B cell (primary cell): Measurements from ENCODE around the gene TMBIM1. TPM values are rescaled to one million over a fixed set of nuclear protein-coding genes. Genes with fewer than 3 reads are reported as not detected.

Experiments used
- ATAC-seq: fragments of 200-7000 bp; cut with Tn5 transposase; one replicate; pipeline ENCODE4 v1.10.0; 2021; ENCODE audit warnings: low read depth, mild to moderate bottlenecking, moderate number of reproducible peaks, moderate library complexity
- CTCF ChIA-PET: fragments of 350-600 bp; sonication (Branson Sonifier 250); formaldehyde crosslinking; loops from one replicate; lab custom pipeline; 2021; ENCODE audit warnings: antibody characterized with exemption, inconsistent platforms; lab: Charles Lee
- POLR2A ChIA-PET: fragments of 350-600 bp; sonication (Branson Sonifier 250); formaldehyde crosslinking; loops from one replicate; lab custom pipeline; 2021; ENCODE audit warnings: antibody characterized with exemption; lab: Charles Lee
- DNase-seq: peaks from one replicate; pipeline ENCODE4 v3.0.0; 2013
- H2AFZ ChIP-seq: 2 replicates; pipeline ENCODE4 v1.6.1; 2012; ENCODE audit warnings: mild to moderate bottlenecking, low read depth, low read length; ENCODE audit not compliant: insufficient read depth, poor library complexity, severe bottlenecking
- H3K27ac ChIP-seq, 2 donors: 1 replicate in 1 of 2; 2 replicates in 1 of 2; pipeline ENCODE4 v1.5.1; 2012 to 2013; ENCODE audit warnings: low read length in 2 of 2, mild to moderate bottlenecking in 2 of 2, moderate library complexity in 1 of 2
- H3K27me3 ChIP-seq, 4 experiments: fragments of 200-600 bp in 1 of 4; sonication (generic) in 1 of 4; replicated peaks in 1 of 4; 1 replicate in 2 of 4; 2 replicates in 2 of 4; pipeline versions ENCODE4 v1.6.1 to v1.7.0; 2013 to 2016; ENCODE audit warnings: low read length in 3 of 4, mild to moderate bottlenecking in 2 of 4, mixed read lengths in 1 of 4, moderate library complexity in 1 of 4; ENCODE audit not compliant: insufficient read depth in 4 of 4, control insufficient read depth in 3 of 4; ENCODE audit errors: control extremely low read depth in 1 of 4
- H3K36me3 ChIP-seq, 2 experiments: replicated peaks in 1 of 2; 1 replicate in 1 of 2; 2 replicates in 1 of 2; pipeline versions ENCODE4 v1.6.1 to v1.7.1; 2013; ENCODE audit warnings: low read length in 1 of 2; ENCODE audit not compliant: insufficient read depth in 2 of 2, control insufficient read depth in 1 of 2; ENCODE audit errors: control extremely low read depth in 1 of 2, extremely low read depth in 1 of 2
- H3K4me1 ChIP-seq, 2 donors: fragments of 200-600 bp in 1 of 2; sonication (generic) in 1 of 2; 1 replicate in 1 of 2; 2 replicates in 1 of 2; pipeline versions ENCODE4 v1.5.1 to v1.6.1; 2013 to 2017; ENCODE audit warnings: low read length in 2 of 2; ENCODE audit not compliant: control insufficient read depth in 2 of 2, insufficient read depth in 2 of 2
- H3K4me2 ChIP-seq: replicated peaks from 2 replicates; pipeline ENCODE3; 2012; ENCODE audit warnings: mild to moderate bottlenecking, low read depth, low read length; ENCODE audit not compliant: poor library complexity, severe bottlenecking
- H3K4me3 ChIP-seq, 5 experiments: fragments of 200-600 bp in 1 of 5; sonication (generic) in 1 of 5; 1 replicate in 3 of 5; 2 replicates in 2 of 5; pipeline versions ENCODE4 v1.5.1 to v1.7.0; 2011 to 2016; ENCODE audit warnings: low read length in 4 of 5, mild to moderate bottlenecking in 4 of 5, low read depth in 2 of 5, control low read depth in 1 of 5, moderate library complexity in 1 of 5; ENCODE audit not compliant: insufficient read depth in 1 of 5; ENCODE audit errors: control extremely low read depth in 1 of 5, extremely low read depth in 1 of 5
- H3K79me2 ChIP-seq: fragments of 200-600 bp; sonication (generic); one replicate; pipeline ENCODE4 v1.6.0; 2016; ENCODE audit warnings: low read length; ENCODE audit not compliant: control insufficient read depth, insufficient read depth
- H3K9ac ChIP-seq: fragments of 200-600 bp; sonication (generic); 2 replicates; pipeline ENCODE4 v1.6.1; 2017; ENCODE audit warnings: mild to moderate bottlenecking, low read length, moderate library complexity
- H3K9me3 ChIP-seq, 3 donors: one replicate each; pipeline versions ENCODE4 v1.6.1 to v1.7.1; 2013; ENCODE audit warnings: low read length in 2 of 3; ENCODE audit not compliant: control insufficient read depth in 2 of 3, insufficient read depth in 1 of 3; ENCODE audit errors: control extremely low read depth in 1 of 3
- H4K20me1 ChIP-seq: 2 replicates; pipeline ENCODE4 v1.6.0; 2012; ENCODE audit warnings: mild to moderate bottlenecking, low read length; ENCODE audit not compliant: insufficient read depth, control insufficient read depth, poor library complexity, severe bottlenecking
- H3K27ac Mint-ChIP-seq: one replicate; pipeline ENCODE4 v1.8.0; 2021; ENCODE audit warnings: mixed read lengths
- H3K27me3 Mint-ChIP-seq: one replicate; pipeline ENCODE4 v1.8.0; 2021; ENCODE audit warnings: mixed read lengths
- H3K4me1 Mint-ChIP-seq: one replicate; pipeline ENCODE4 v1.8.0; 2021; ENCODE audit warnings: mixed read lengths
- H3K4me3 Mint-ChIP-seq: one replicate; pipeline ENCODE4 v1.8.0; 2021; ENCODE audit warnings: mixed read lengths
- H3K9me3 Mint-ChIP-seq: one replicate; pipeline ENCODE4 v1.8.0; 2022; ENCODE audit warnings: mixed read lengths; ENCODE audit not compliant: insufficient read depth
- EZH2 ChIP-seq: IDR thresholded peaks from 2 replicates; pipeline ENCODE4 v1.6.1; 2012; ENCODE audit warnings: borderline replicate concordance, low read depth, mild to moderate bottlenecking, moderate library complexity, low read length; ENCODE audit not compliant: insufficient read depth, poor library complexity, severe bottlenecking
- whole genome bisulfite sequencing: methylation state at CpG from one replicate; pipeline ENCODE4 v1.1.5; 2013; ENCODE audit warnings: missing lambda C conversion rate; ENCODE audit not compliant: insufficient coverage; 5-methylcytosine and 5-hydroxymethylcytosine counted together
- intact Hi-C: fragments of 100-400 bp; cut with micrococcal nuclease; formaldehyde crosslinking; loops from one replicate; pipeline ENCODE4 v1.10.0; 2022
- polyA plus RNA-seq: library from polyadenylated mRNA; depleted of rRNA; stranded (reverse); fragments of >200 nt; gene quantifications from 2 replicates; pipeline ENCODE4 v1.2.3, GENCODE V29; 2012
- total RNA-seq, 2 donors: library from RNA; stranded (reverse); fragments of 120-200 nt in 1 of 2; gene quantifications; 1 replicate in 1 of 2; 2 replicates in 1 of 2; pipeline versions ENCODE4 v1.2.3 to v1.2.4, GENCODE V29; 2013 to 2022
- TF ChIP-seq, protein P1 (sequence below): fragments of 200-600 bp; IDR thresholded peaks from one replicate; pipeline ENCODE4 v1.8.0; 2022; ENCODE audit warnings: antibody characterized with exemption, mild to moderate bottlenecking

TMBIM1 gene
- total and polyA plus RNA-seq, 2 donors (not counting 1 experiment from before 2014, with no cell fraction given): 68.7 to 137 TPM

DNA sequence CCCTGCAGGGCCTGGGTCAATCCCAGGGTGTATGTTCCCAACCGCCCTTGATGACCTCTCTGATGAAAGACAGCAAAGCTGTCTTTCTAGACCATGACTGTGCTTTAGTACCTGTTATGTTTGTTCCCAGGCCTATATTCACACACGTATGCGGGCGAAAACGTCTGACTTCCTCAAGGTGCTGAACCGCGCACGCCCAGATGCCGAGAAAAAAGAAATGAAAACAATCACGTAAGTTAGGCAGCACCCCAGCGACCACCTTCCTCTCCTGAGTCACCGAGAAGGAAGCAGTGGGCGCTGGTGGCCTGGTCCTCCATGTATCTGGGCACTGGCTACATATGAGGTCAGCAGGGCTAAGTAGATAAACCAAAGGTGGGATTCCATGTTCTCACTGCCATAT is 42.6 kb downstream of the TMBIM1 start:
- ChIA-PET POLR2A (no interaction called here), CTCF (no interaction called here)
- Histone ChIP-seq H3K79me2 (peaks cover 17% of the 10 kb centered on the region), H3K36me3 (peaks cover 12 to 96% of the 10 kb centered on the region in 2 experiments), H3K27me3 (no peaks in the 10 kb centered on the region), H3K4me3 (no peak overlapping the region), H3K4me1 (no peaks in the 10 kb centered on the region), H4K20me1 (peaks cover 82% of the 10 kb centered on the region), H2AFZ (no peak overlapping the region), H3K4me2 (no peak overlapping the region), H3K9me3 (no peaks in the 10 kb centered on the region), H3K9ac (no peak overlapping the region), H3K27ac (peak overlapping the region in 1 of 2 donors; percentile 13)
- 92% methylated on average over 13 of the region's 13 CpGs for WGBS
- intact Hi-C loops: no loop called here
- no peak overlapping the region for H3K4me3 Mint-ChIP-seq
- TF ChIP-seq EZH2: no peak
- TF ChIP-seq, protein P1, sequence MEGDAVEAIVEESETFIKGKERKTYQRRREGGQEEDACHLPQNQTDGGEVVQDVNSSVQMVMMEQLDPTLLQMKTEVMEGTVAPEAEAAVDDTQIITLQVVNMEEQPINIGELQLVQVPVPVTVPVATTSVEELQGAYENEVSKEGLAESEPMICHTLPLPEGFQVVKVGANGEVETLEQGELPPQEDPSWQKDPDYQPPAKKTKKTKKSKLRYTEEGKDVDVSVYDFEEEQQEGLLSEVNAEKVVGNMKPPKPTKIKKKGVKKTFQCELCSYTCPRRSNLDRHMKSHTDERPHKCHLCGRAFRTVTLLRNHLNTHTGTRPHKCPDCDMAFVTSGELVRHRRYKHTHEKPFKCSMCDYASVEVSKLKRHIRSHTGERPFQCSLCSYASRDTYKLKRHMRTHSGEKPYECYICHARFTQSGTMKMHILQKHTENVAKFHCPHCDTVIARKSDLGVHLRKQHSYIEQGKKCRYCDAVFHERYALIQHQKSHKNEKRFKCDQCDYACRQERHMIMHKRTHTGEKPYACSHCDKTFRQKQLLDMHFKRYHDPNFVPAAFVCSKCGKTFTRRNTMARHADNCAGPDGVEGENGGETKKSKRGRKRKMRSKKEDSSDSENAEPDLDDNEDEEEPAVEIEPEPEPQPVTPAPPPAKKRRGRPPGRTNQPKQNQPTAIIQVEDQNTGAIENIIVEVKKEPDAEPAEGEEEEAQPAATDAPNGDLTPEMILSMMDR: no peak
- no peak for ATAC-seq
- H3K4me1 Mint-ChIP-seq: no peaks in the 10 kb centered on the region
- peak overlapping the region; percentile 21 for H3K27ac Mint-ChIP-seq
- H3K9me3 Mint-ChIP-seq: no peaks in the 10 kb centered on the region
- H3K27me3 Mint-ChIP-seq: no peaks in the 10 kb centered on the region
- DNase-seq: no peak

DNA sequence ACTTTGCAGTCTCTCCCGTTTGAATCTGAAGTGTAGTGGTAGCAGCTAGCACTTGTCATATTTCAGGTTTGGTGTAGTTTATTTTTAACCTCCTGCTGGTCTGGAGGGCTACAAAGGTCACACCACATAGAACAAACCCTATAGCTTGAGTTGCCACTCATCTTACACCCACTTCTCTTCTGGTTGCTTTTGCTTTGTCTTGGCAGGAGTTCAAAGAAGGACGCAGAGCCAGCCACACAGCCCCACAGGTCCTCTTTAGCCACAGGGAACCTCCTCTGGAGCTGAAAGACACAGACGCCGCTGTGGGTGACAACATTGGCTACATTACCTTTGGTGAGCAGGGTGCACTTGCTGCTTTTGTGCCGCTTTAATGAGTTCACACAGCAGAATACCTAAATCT is 47.1 kb downstream of the TMBIM1 start:
- H3K9me3 ChIP-seq: no peaks in the 10 kb centered on the region
- peaks cover 5 to 97% of the 10 kb centered on the region in 2 experiments for H3K36me3 ChIP-seq
- H3K4me3 ChIP-seq: no peak overlapping the region
- H3K27ac ChIP-seq: no peak overlapping the region
- ATAC-seq: no peak
- WGBS: 94% methylated on average over 3 of the region's 5 CpGs
- DNase-seq: no peak
- no peak overlapping the region for H3K9ac ChIP-seq
- peaks cover 48% of the 10 kb centered on the region for H3K79me2 ChIP-seq
- ChIA-PET POLR2A (no interaction called here), CTCF (interaction anchor here (3.8 kb wide), 1 partner anchor 11 kb away, joined by 15 read pairs; no protein-coding TSS in a partner anchor)
- H3K4me3 Mint-ChIP-seq: no peak overlapping the region
- H3K27me3 ChIP-seq: no peaks in the 10 kb centered on the region
- intact Hi-C loops: no loop called here
- no peak overlapping the region for H2AFZ ChIP-seq
- no peaks in the 10 kb centered on the region for H3K27me3 Mint-ChIP-seq
- H3K4me1 ChIP-seq: no peaks in the 10 kb centered on the region
- TF ChIP-seq, protein P1: no peak
- no peak for TF ChIP-seq EZH2
- H3K4me1 Mint-ChIP-seq: no peaks in the 10 kb centered on the region
- no peak overlapping the region for H3K27ac Mint-ChIP-seq
- H3K4me2 ChIP-seq: no peak overlapping the region
- no peaks in the 10 kb centered on the region for H3K9me3 Mint-ChIP-seq
- H4K20me1 ChIP-seq: peaks cover 85% of the 10 kb centered on the region
